NCI-H1436 (cell line): ENCODE measurements around the gene CLEC18C.
"Not testable (repeated sequence)": the region's sequence is repeated elsewhere in the genome, so short reads cannot be mapped to it uniquely, and the experiment has no call there.

Experiments used
- DNase-seq: peaks from one replicate; lab custom pipeline; 2025; lab: John Stamatoyannopoulos, UW

CLEC18C gene

DNA sequence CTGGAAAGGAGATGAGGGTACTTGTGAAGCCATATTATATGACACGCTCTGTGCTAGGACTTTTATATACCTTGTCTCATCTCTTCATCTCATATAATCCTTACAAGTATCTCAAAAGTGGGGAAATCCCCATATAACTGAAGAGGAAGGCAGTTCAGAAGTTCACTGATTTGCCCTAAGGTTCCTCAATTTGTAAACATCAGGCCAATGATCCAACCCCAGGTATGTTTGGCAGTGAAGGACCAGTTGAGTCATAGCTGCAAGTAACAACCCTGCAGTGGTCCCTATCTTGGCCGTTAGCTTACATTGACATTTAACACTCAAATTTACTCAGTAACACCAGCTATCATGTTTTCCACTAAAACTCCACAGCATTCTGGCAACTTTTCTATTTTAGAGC is 45.0 kb downstream of the CLEC18C start:
- DNase-seq, result not testable (repeated sequence)

DNA sequence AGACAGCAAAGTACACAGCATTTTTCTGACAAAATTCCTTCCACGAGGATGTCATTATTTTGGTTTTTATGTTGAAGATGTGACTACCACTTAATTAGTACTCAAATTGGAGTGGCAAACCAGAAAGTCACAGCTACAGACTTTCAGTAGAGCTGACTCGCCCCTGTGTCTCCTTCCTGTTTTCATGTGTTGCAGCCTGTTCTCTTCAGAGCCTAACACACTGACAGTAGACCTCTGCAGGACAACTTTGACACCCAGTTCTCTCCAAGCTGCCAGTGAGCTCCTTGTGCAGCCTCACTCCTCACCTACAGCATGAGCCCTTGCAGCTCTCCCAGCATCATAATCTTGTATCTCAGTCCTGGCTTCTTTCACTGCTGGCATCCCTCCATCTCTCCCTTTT is 49.0 kb downstream of the CLEC18C start:
- not testable (repeated sequence) for DNase-seq

DNA sequence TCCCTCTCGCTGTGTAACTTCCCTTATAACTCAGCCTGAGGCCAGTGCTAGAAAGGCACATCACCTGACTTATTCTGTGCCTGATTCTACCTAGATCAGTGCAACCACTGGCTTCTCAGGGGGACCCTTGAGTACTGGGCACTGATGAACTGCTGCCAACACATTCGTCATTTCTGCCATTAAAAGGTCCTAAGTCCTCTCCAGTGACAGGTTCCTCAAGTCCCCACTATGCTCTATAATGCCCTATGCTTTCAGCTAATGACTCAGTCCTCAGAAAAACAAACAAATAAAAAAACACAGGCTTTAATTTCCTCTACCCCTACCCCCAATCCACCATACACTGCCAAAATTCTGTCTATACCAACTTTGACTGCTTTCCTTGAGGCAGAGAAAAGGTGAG is 49.6 kb downstream of the CLEC18C start:
- DNase-seq, result not testable (repeated sequence)

DNA sequence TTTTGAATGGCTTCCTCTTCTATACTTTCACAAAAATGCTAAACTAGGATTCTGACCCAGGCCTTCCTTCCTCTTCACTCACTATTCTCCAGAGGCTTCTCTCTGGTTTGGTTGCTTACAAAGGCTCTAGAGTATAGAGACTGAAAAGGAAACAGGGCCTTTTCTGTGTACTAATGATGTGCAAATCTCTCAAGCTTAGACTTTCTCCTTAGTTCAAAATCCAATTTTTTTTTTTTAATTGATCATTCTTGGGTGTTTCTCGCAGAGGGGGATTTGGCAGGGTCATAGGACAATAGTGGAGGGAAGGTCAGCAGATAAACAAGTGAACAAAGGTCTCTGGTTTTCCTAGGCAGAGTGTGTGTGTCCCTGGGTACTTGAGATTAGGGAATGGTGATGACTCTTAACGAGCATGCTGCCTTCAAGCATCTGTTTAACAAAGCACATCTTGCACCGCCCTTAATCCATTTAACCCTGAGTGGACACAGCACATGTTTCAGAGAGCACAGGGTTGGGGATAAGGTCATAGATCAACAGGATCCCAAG is 50.5 kb downstream of the CLEC18C start:
- DNase-seq, result not testable (repeated sequence)

- DNase-seq, result not testable (repeated sequence)
Observed at GRCh38 chr16:70224645-70225044, 51.1 kb downstream of the CLEC18C start.

DNA sequence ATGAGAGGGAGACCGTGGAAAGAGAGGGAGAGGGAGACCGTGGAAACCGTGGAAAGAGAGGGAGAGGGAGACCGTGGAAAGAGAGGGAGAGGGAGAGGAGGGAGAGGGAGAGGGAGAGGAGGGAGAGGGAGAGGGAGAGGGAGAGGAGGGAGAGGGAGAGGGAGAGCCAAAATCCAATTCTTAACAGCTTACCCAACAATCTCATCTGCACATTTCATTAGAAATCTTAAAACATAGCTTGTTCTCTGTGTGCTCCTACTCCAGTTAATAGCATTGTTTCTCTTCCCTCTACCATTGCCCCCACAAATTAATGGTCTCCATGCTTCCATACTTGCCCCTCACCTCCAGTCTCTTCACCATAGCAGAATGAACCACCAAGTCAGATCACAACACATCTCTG is 51.8 kb downstream of the CLEC18C start:
- DNase-seq, result not testable (repeated sequence)

DNA sequence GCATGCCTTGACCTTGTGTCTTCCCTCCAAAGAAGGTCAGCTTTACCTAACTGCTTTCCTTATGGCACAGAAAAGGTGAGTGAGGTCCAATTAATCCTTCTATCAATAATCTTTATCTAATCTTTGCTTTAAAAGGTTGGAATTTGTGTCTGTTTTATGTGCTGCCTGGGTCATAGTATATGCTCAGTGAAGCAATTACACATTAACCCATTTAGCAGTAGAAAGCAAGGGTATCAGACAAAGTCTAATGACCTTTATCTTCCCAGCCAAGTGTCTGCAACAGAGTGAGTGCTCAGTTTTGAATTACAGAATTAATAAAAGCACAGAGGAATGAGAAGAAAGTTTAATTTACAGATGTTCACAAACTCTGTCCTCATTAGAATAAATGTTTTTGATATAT is 52.4 kb downstream of the CLEC18C start:
- not testable (repeated sequence) for DNase-seq

DNA sequence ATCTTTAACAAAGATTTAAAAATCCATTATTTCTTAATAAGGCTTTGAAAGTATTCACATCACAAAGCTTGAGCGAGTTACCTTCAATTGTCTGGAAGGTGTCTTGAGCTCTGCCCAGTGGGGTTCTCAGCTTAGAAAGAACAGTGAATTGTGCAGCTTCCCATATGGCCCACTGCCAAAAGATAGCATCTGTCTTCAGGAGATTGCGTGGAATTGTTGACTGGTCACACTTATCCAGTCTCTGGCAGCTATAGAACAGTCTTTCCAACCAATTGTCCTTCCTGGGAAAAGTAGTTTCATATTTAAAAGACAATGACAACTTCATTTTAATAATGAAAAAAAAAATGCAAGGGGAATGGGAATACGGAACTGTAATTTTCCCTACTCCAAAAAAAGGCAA is 58.2 kb downstream of the CLEC18C start:
- DNase-seq, result not testable (repeated sequence)
